Measurements from ENCODE around the gene TMEM185A. TPM values are rescaled to one million over a fixed set of nuclear protein-coding genes. Genes with fewer than 3 reads are reported as not detected.

Gene TMEM185A
- total RNA-seq, 2 experiments from 2014 or later, result 6.2 to 14.5 TPM

- intact Hi-C loops (cut with micrococcal nuclease; ENCODE audit: unreplicated experiment), result no loop called here
- CTCF ChIA-PET (ENCODE audit: unreplicated experiment), result no interaction called here
- POLR2A ChIA-PET, result interaction anchor here (0.5 kb wide), 1 partner anchor 43 kb away, joined by 3 read pairs; no protein-coding TSS in a partner anchor
- Histone ChIP-seq H3K9me3 (ENCODE audit: low read length) (no peaks in the 10 kb centered on the region), H3K9me2 (ENCODE audit: insufficient read depth, low read length) (no peaks in the 10 kb centered on the region), H3K4me3 (ENCODE audit: low read depth, low read length, poor library complexity, severe bottlenecking) (no peak overlapping the region), H3K4me2 (ENCODE audit: low read length) (no peak overlapping the region), H3K4me1 (ENCODE audit: insufficient read depth, low read length, poor library complexity, severe bottlenecking) (no peaks in the 10 kb centered on the region), H2AFZ (ENCODE audit: low read length) (no peak overlapping the region), H3K36me3 (ENCODE audit: insufficient read depth, low read length) (no peaks in the 10 kb centered on the region), H4K20me1 (ENCODE audit: insufficient read depth, low read length) (no peaks in the 10 kb centered on the region), H3K79me2 (ENCODE audit: insufficient read depth, low read depth, low read length) (no peaks in the 10 kb centered on the region), H3K27ac (ENCODE audit: low read depth, low read length, poor library complexity, severe bottlenecking) (no peak overlapping the region)
- BruUV-seq (replicated peaks), result no TSS peak
- DNase-seq (ENCODE audit: low spot score), result no peak
- no peak for TF ChIP-seq CTCF (conservative IDR thresholded peaks at IDR 0.05; ENCODE audit: low read length)
- TF ChIP-seq EZH2phosphoT487 (IDR thresholded peaks at IDR 0.05; ENCODE audit: borderline replicate concordance, low read depth, low read length), result no peak
Measured at GRCh38 chrX:149650162-149650561, 18.6 kb upstream of the TMEM185A start.

- no peak for TF ChIP-seq CTCF (conservative IDR thresholded peaks at IDR 0.05; ENCODE audit: low read length)
- TF ChIP-seq EZH2phosphoT487 (IDR thresholded peaks at IDR 0.05; ENCODE audit: borderline replicate concordance, low read depth, low read length), result no peak
- Histone ChIP-seq H2AFZ (ENCODE audit: low read length) (no peak overlapping the region), H3K4me1 (ENCODE audit: insufficient read depth, low read length, poor library complexity, severe bottlenecking) (no peaks in the 10 kb centered on the region), H3K4me3 (ENCODE audit: low read depth, low read length, poor library complexity, severe bottlenecking) (no peak overlapping the region), H4K20me1 (ENCODE audit: insufficient read depth, low read length) (no peaks in the 10 kb centered on the region), H3K36me3 (ENCODE audit: insufficient read depth, low read length) (no peaks in the 10 kb centered on the region), H3K27ac (ENCODE audit: low read depth, low read length, poor library complexity, severe bottlenecking) (no peak overlapping the region), H3K79me2 (ENCODE audit: insufficient read depth, low read depth, low read length) (no peaks in the 10 kb centered on the region), H3K9me3 (ENCODE audit: low read length) (no peaks in the 10 kb centered on the region), H3K9me2 (ENCODE audit: insufficient read depth, low read length) (no peaks in the 10 kb centered on the region), H3K4me2 (ENCODE audit: low read length) (no peak overlapping the region)
- intact Hi-C loops (cut with micrococcal nuclease; ENCODE audit: unreplicated experiment), result no loop called here
- no TSS peak for BruUV-seq (replicated peaks)
- CTCF ChIA-PET (ENCODE audit: unreplicated experiment), result no interaction called here
- DNase-seq (ENCODE audit: low spot score), result no peak
- POLR2A ChIA-PET, result no interaction called here
Measured at GRCh38 chrX:149648932-149649331, 17.3 kb upstream of the TMEM185A start.

- Histone ChIP-seq H3K4me2 (ENCODE audit: low read length) (no peak overlapping the region), H4K20me1 (ENCODE audit: insufficient read depth, low read length) (no peaks in the 10 kb centered on the region), H3K36me3 (ENCODE audit: insufficient read depth, low read length) (no peaks in the 10 kb centered on the region), H2AFZ (ENCODE audit: low read length) (no peak overlapping the region), H3K27ac (ENCODE audit: low read depth, low read length, poor library complexity, severe bottlenecking) (no peak overlapping the region), H3K4me3 (ENCODE audit: low read depth, low read length, poor library complexity, severe bottlenecking) (no peak overlapping the region), H3K9me3 (ENCODE audit: low read length) (no peaks in the 10 kb centered on the region), H3K4me1 (ENCODE audit: insufficient read depth, low read length, poor library complexity, severe bottlenecking) (no peaks in the 10 kb centered on the region), H3K79me2 (ENCODE audit: insufficient read depth, low read depth, low read length) (no peaks in the 10 kb centered on the region), H3K9me2 (ENCODE audit: insufficient read depth, low read length) (no peaks in the 10 kb centered on the region)
- no peak for DNase-seq (ENCODE audit: low spot score)
- ChIA-PET POLR2A (no interaction called here), CTCF (ENCODE audit: unreplicated experiment) (no interaction called here)
- intact Hi-C loops (cut with micrococcal nuclease; ENCODE audit: unreplicated experiment), result no loop called here
- no TSS peak for BruUV-seq (replicated peaks)
- TF ChIP-seq CTCF (conservative IDR thresholded peaks at IDR 0.05; ENCODE audit: low read length) (no peak), EZH2phosphoT487 (IDR thresholded peaks at IDR 0.05; ENCODE audit: borderline replicate concordance, low read depth, low read length) (no peak)
Measured at GRCh38 chrX:149647505-149647904, 15.9 kb upstream of the TMEM185A start.

Data from OCI-LY7 (cell line).